ENCODE data around the gene MRPL30.

GRCh38 chr2:99158599-99158998 is 22.4 kb upstream of the MRPL30 start:
- no peak for TF ChIP-seq MAX (IDR thresholded peaks at IDR 0.05; ENCODE audit: insufficient read depth, insufficient read length)
- no peak for TF ChIP-seq CTCF (IDR thresholded peaks at IDR 0.05; ENCODE audit: extremely low read depth in 1 of 2, insufficient read depth in 1 of 2, low read depth in 1 of 2, low read length in 2 of 2)
